GM12878 (cell line): Measurements from ENCODE around the gene MAMDC4. TPM values are rescaled to one million over a fixed set of nuclear protein-coding genes. Genes with fewer than 3 reads are reported as not detected.
"Not testable (repeated sequence)": the region's sequence is repeated elsewhere in the genome, so short reads cannot be mapped to it uniquely, and the experiment has no call there.

Experiments used
- ATAC-seq: fragments of 200-7000 bp; cut with Tn5 transposase; 3 replicates; pipeline ENCODE4 v1.9.1; 2020; ENCODE audit warnings: mild to moderate bottlenecking, moderate library complexity
- BruUV-seq: library from RNA; stranded (reverse); fragments of 400-500 nt; replicated peaks from 2 replicates; lab custom pipeline; 2021; lab: Mats Ljungman, UMichigan
- CTCF ChIA-PET: fragments of 300-600 bp; sonication (Branson Sonifier 250); formaldehyde crosslinking; extraction: SDS; loops from one replicate; lab custom pipeline; 2021; ENCODE audit warnings: inconsistent platforms; lab: Yijun Ruan, JAX
- POLR2A ChIA-PET: fragments of 350-600 bp; formaldehyde crosslinking; extraction: SDS; loops from one replicate; lab custom pipeline; 2021; ENCODE audit warnings: inconsistent platforms; lab: Charles Lee
- RAD21 ChIA-PET: fragments of 300-600 bp; sonication (Branson Sonifier 250); formaldehyde crosslinking; loops from one replicate; lab custom pipeline; 2023; ENCODE audit warnings: antibody characterized with exemption; ENCODE audit not compliant: unreplicated experiment; lab: Charles Lee
- SMC1A ChIA-PET: fragments of 300-600 bp; sonication (Branson Sonifier 250); formaldehyde crosslinking; loops from one replicate; lab custom pipeline; 2023; ENCODE audit not compliant: unreplicated experiment, uncharacterized antibody; lab: Charles Lee
- DNase-seq: peaks from one replicate; pipeline ENCODE4 v3.0.0-alpha.2; 2011; ENCODE audit warnings: low read depth, low spot score
- FAIRE-seq: peaks from 3 replicates; lab custom pipeline; 2011; peaks lifted over from hg19 to GRCh38; lab: Jason Lieb, UNC
- H2AFZ ChIP-seq: 2 replicates; pipeline ENCODE4 v1.6.0; 2011; ENCODE audit warnings: low read depth, low read length, control low read depth; ENCODE audit not compliant: control insufficient read depth
- H3K27ac ChIP-seq: 2 replicates; pipeline ENCODE4 v1.5.1; 2011; ENCODE audit warnings: control low read depth; ENCODE audit not compliant: control insufficient read depth, insufficient read depth
- H3K27me3 ChIP-seq, 2 experiments: replicated peaks in 1 of 2; 2 replicates each; pipeline versions ENCODE4 v1.6.0 to v1.6.1; 2011; ENCODE audit warnings: low read length in 1 of 2; ENCODE audit not compliant: control insufficient read depth in 2 of 2, insufficient read depth in 2 of 2
- H3K36me3 ChIP-seq, 2 experiments: 2 replicates each; pipeline ENCODE4 v1.5.1; 2011; ENCODE audit warnings: low read length in 1 of 2; ENCODE audit not compliant: control insufficient read depth in 2 of 2, insufficient read depth in 2 of 2
- H3K4me1 ChIP-seq: 2 replicates; pipeline ENCODE4 v1.6.1; 2011; ENCODE audit warnings: mild to moderate bottlenecking, low read length, moderate library complexity, mixed read lengths; ENCODE audit not compliant: control insufficient read depth, insufficient read depth
- H3K4me2 ChIP-seq: 2 replicates; pipeline ENCODE4 v1.6.0; 2011; ENCODE audit warnings: control low read depth; ENCODE audit not compliant: control insufficient read depth, insufficient read depth
- H3K4me3 ChIP-seq: fragments of 200-600 bp; sonication (generic); 2 replicates; pipeline ENCODE4 v1.5.1; 2016
- H3K79me2 ChIP-seq: 2 replicates; pipeline ENCODE4 v1.6.0; 2011; ENCODE audit warnings: low read length; ENCODE audit not compliant: control insufficient read depth, insufficient read depth
- H3K9ac ChIP-seq: 2 replicates; pipeline ENCODE4 v1.8.0; 2011; ENCODE audit warnings: low read length, control low read depth, mixed read lengths; ENCODE audit not compliant: control insufficient read depth, insufficient read depth
- H3K9me3 ChIP-seq: replicated peaks from 3 replicates; pipeline ENCODE4 v1.5.1; 2011; ENCODE audit warnings: mild to moderate bottlenecking, low read length; ENCODE audit not compliant: control insufficient read depth, insufficient read depth
- H4K20me1 ChIP-seq: 2 replicates; pipeline ENCODE4 v1.6.0; 2011; ENCODE audit not compliant: control insufficient read depth, insufficient read depth
- ATF2 ChIP-seq: IDR thresholded peaks from 2 replicates; pipeline ENCODE4 v1.6.1; 2012; ENCODE audit warnings: low read length, inconsistent platforms
- DPF2 ChIP-seq: fragments of 450-650 bp; IDR thresholded peaks from 2 replicates; pipeline ENCODE4 v1.6.1; 2017; ENCODE audit warnings: mild to moderate bottlenecking
- HDAC6 ChIP-seq: fragments of 200-600 bp; sonication (generic); IDR thresholded peaks from one replicate; pipeline ENCODE4 v1.8.0; 2017; ENCODE audit warnings: antibody characterized with exemption; ENCODE audit not compliant: unreplicated experiment
- POLR2A ChIP-seq: IDR thresholded peaks from 2 replicates; pipeline ENCODE4 v1.6.1; 2011; ENCODE audit warnings: low read depth, mild to moderate bottlenecking, low read length
- REST ChIP-seq: IDR thresholded peaks from 2 replicates; pipeline ENCODE4 v1.6.1; 2012; ENCODE audit warnings: mild to moderate bottlenecking, low read depth, low read length
- WGBS: methylation state at CpG from one replicate; pipeline ENCODE4 v1.1.6; 2016; ENCODE audit warnings: low lambda C conversion rate; ENCODE audit not compliant: insufficient replicate concordance, insufficient coverage; ENCODE audit errors: missing lambda C conversion rate; 5-methylcytosine and 5-hydroxymethylcytosine counted together
- in situ Hi-C: fragments of 300-500 bp; cut with MboI; formaldehyde crosslinking; loops from 9 replicates; pipeline ENCODE4 v1.14.3; 2018; ENCODE audit warnings: mixed read lengths
- intact Hi-C: fragments of 100-400 bp; cut with micrococcal nuclease; formaldehyde crosslinking; loops from one replicate; pipeline ENCODE4 v1.14.2; 2022; ENCODE audit not compliant: unreplicated experiment
- polyA plus RNA-seq, 11 experiments: library from polyadenylated mRNA; depleted of rRNA in 4 of 11; unstranded in 6 of 11; stranded (reverse) in 5 of 11; fragments of >200 nt; fragmentation: Nextera tagmentation in 4 of 11; fragmentation: Illumina TruSeq in 1 of 11; extraction: Ambion mirVana in 4 of 11; extraction: Trizol in 1 of 11; gene quantifications; 1 replicate in 1 of 11; 2 replicates in 10 of 11; pipeline versions ENCODE4 v1.2.1 to v1.2.3, GENCODE V29; 2011 to 2016; ENCODE audit warnings: inconsistent platforms in 2 of 11, missing spikeins in 2 of 11, low read depth in 1 of 11
- total RNA-seq, 4 experiments: library from RNA; depleted of rRNA in 3 of 4; stranded (reverse); fragments of >200 nt in 3 of 4; fragmentation: Illumina TruSeq in 1 of 4; extraction: Trizol in 1 of 4; gene quantifications; 2 replicates each; pipeline versions ENCODE4 v1.2.1 to v1.2.3, GENCODE V29; 2013 to 2021

The MAMDC4 gene
- total and polyA plus RNA-seq, 10 of the 15 experiments (the other 5 are each of a cell fraction or from before 2014, with no cell fraction given) = 0.22 to 5.7 (median 2.4) TPM; not detected in 1

GRCh38 chr9:136840877-136841645, 11.1 kb upstream of the MAMDC4 start:
- no peaks in the 10 kb centered on the region for H3K27me3 ChIP-seq
- RAD21 ChIA-PET = interaction anchor here (1.1 to 1.3 kb wide), 3 partner anchors 31 to 61 kb away, joined by 3 to 4 read pairs (median 3); no protein-coding TSS in a partner anchor
- SMC1A ChIA-PET = interaction anchor here (0.8 to 1.5 kb wide), 2 partner anchors 31 to 72 kb away, joined by 3 to 4 read pairs; no protein-coding TSS in a partner anchor
- BruUV-seq = no TSS peak
- POLR2A ChIA-PET = interaction anchor here (0.6 to 1.3 kb wide), 2 partner anchors 31 to 572 kb away, joined by 3 read pairs; no protein-coding TSS in a partner anchor
- ATAC-seq = no peak
- intact Hi-C loops = no loop called here
- H3K4me1 ChIP-seq = peaks cover 6% of the 10 kb centered on the region; the same call in 1 of the 2 replicates
- no peak overlapping the region for H3K9ac ChIP-seq
- TF ChIP-seq ATF2 (no peak), REST (no peak), HDAC6 (no peak), POLR2A (peak; percentile 38), DPF2 (no peak)
- no peak overlapping the region for H3K4me3 ChIP-seq
- FAIRE-seq = no peak
- H3K4me2 ChIP-seq = no peak overlapping the region
- CTCF ChIA-PET = interaction anchor here (1.0 to 4.5 kb wide), 6 partner anchors 32 to 194 kb away, joined by 3 to 46 read pairs (median 8); partner anchors contain the start of genes FUT7 and TRAF2
- H4K20me1 ChIP-seq = no peaks in the 10 kb centered on the region; the same call in 1 of the 2 replicates
- 72% methylated on average over 23 of the region's 28 CpGs for WGBS
- no peaks in the 10 kb centered on the region; the same call in 2 of the 3 replicates for H3K9me3 ChIP-seq
- in situ Hi-C loops = no loop called here
- no peaks in the 10 kb centered on the region for H3K36me3 ChIP-seq
- H3K79me2 ChIP-seq = no peaks in the 10 kb centered on the region
- no peak overlapping the region for H2AFZ ChIP-seq
- no peak for DNase-seq
- no peak overlapping the region for H3K27ac ChIP-seq

- H3K79me2 ChIP-seq, ATAC-seq, H3K27me3 ChIP-seq, H2AFZ ChIP-seq, H3K36me3 ChIP-seq, H3K27ac ChIP-seq, H4K20me1 ChIP-seq, BruUV-seq, in situ Hi-C loops, H3K4me3 ChIP-seq, DNase-seq, H3K9ac ChIP-seq, H3K9me3 ChIP-seq, H3K4me1 ChIP-seq, intact Hi-C loops, FAIRE-seq: not testable (repeated sequence)
- SMC1A ChIA-PET = interaction anchor here (0.6 to 2.2 kb wide), 8 partner anchors 29 to 90 kb away, joined by 3 to 5 read pairs (median 3); no protein-coding TSS in a partner anchor
- POLR2A ChIA-PET = interaction anchor here (0.6 to 1.4 kb wide), 7 partner anchors 18 to 571 kb away, joined by 3 to 9 read pairs (median 3); no protein-coding TSS in a partner anchor
- peak overlapping the region; percentile 74 for H3K4me2 ChIP-seq
- 37% methylated on average over 14 of the region's 16 CpGs for WGBS
- CTCF ChIA-PET = interaction anchor here (0.7 to 4.5 kb wide), 30 partner anchors 9 to 309 kb away, joined by 3 to 46 read pairs (median 5); partner anchors contain the start of genes FBXW5, FUT7 and TRAF2
- RAD21 ChIA-PET = interaction anchor here (0.6 to 4.1 kb wide), 7 partner anchors 32 to 193 kb away, joined by 3 to 16 read pairs (median 4); no protein-coding TSS in a partner anchor
These were observed 10.3 kb upstream of the MAMDC4 start for GRCh38 chr9:136841646-136842379.
